GM19455 (cell line): ENCODE results near the gene GPM6B.
"Not testable (repeated sequence)": the region's sequence is repeated elsewhere in the genome, so short reads cannot be mapped to it uniquely, and the experiment has no call there.

ENCODE experiments used
- ATAC-seq: cut with Tn5 transposase; IDR thresholded peaks from one replicate; pipeline ENCODE4 v1.9.1; 2021; ENCODE audit not compliant: unreplicated experiment

The GPM6B gene

DNA sequence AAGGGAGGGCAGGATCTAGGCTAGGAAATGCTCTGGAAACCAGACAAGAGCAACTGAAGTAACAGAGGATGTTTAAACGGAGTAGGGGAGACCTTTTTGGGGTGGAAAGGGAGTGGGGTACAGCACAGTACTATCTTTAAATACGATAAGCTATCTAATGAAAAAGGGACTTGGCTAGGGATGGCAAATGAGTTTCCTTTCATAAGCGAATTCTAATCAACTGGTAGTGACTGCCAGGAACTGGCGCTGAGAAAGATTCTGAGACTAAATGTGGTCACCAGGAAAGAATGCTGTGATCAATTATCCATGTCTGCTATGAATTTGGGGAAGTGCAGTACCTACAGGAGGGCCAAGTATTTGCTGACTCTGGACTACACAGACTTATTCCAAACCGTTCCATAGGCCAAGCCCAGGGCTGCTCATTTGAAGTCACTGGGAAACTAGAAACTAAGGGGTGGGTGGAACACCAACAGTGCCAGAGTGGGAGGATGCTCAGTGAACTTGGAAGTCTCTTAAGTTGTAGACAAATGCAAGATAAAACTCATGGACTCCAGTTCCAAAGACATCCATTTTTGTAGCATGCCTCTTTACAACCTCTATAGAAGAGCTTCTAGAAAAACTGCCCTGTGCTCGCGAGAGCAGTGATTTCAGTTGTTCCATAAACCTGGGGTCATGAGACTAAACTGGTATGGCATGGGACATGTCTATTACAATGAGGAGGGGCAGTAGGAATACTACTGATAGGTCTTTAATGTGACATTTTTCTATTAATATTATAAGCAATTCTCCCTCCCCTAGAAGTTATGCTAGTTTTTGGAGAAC, 84.4 kb downstream of the GPM6B start:
- no peak for ATAC-seq

DNA sequence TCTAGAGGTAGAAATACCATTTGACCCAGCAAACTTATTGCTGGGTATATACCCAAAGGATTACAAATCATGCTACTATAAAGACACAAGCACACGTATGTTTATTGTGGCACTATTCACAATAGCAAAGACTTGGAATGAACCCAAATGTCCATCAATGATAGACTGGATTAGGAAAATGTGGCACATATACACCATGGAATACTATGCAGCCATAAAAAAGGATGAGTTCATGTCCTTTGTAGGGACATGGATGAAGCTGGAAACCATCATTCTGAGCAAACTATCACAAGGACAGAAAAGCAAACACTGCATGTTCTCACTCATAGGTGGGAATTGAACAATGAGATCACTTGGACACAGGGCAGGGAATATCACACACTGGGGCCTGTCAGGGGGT, 86.4 kb downstream of the GPM6B start:
- not testable (repeated sequence) for ATAC-seq

DNA sequence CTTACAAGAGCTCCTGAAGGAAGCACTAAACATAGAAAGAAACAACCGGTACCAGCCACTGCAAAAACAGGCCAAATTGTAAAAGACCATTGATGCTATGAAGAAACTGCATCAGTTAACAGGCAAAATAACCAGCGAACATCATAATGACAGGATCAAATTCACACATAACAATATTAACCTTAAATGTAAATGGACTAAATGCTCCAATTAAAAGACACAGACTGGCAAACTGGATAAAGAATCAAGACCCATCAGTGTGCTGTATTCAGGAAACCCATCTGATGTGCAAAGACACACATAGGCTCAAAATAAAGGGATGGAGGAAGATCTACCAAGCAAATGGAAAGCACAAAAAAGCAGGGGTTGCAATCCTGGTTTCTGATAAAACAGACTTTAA, 90.3 kb downstream of the GPM6B start:
- not testable (repeated sequence) for ATAC-seq

DNA sequence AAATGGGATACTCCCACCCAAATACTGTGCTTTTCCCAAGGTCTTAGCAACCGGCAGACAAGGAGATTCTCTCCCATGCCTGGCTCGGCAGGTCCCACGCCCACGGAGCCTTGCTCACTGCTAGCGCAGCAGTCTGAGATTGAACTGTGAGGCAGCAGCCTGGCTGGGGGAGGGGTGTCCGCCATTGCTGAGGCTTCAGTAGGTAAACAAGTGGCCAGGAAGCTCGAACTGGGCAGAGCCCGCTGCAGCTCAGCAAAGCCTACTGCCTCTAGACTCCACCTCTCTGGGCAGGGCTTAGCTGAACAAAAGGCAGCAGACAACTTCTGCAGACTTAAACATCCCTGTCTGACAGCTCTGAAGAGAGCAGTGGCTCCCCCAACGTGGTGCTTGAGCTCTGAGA, 92.0 kb downstream of the GPM6B start:
- ATAC-seq = not testable (repeated sequence)

DNA sequence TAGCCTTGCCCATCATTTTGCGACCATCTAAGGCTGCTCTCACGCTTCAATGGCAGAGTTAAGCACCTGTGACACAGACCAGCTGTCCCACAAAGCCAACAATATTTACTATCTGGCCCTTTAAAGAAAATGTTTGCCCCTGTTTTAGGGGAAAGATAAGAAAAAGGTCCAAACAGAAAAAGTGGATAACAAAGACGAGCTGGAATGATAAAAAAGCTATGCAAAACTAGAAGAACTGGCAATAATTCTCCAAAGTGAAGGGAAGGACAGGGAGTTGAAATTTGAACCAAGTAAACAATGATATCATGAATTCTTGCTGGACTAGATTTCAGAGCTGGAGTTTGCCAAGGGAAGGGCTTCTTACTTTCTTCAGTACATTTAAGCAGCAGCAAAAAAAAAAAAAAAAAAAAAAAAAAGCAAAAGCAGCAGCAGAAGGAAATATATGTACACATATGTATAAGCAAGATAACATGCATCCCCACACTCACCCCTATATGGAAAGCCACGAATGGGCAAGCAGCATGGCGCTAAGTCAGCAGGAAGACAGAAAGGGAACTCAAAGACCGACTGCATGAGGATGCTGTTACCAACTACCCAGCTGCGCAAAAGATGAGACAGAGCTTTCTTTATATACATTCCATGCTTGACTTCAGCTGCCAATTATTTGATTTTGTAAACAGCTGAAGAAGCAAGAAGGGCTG, 94.9 kb downstream of the GPM6B start:
- no peak for ATAC-seq

DNA sequence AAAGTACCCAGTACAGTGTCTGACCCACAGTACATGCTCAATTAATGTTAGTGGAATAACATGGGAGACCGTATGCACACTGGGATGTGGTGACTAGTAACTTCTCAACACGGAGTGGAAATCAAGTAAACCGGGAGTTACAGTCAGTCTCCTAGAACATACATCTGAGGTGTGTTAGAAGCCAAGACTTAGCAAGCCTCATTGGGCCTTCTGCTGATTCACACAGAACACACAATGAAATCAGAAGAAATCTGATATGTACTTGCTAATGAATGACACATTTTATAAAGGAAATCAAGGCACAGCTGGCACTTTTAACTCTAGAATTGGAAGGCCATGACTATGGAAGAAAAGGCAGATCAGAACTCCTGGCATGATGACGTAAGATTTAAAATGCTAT, 95.5 kb downstream of the GPM6B start:
- ATAC-seq = no peak
